HUES64 (cell line): ENCODE results near the gene LTBP2.

ENCODE experiments used
- H3K27ac ChIP-seq: 2 replicates; pipeline ENCODE4 v1.7.0; 2013; ENCODE audit warnings: low read depth, low read length, inconsistent platforms
- H3K27me3 ChIP-seq: 2 replicates; pipeline ENCODE4 v1.6.1; 2013; ENCODE audit warnings: mild to moderate bottlenecking, low read length; ENCODE audit not compliant: insufficient read depth
- H3K36me3 ChIP-seq: 2 replicates; pipeline ENCODE4 v1.6.1; 2013; ENCODE audit warnings: mild to moderate bottlenecking, low read length; ENCODE audit not compliant: insufficient read depth
- H3K4me1 ChIP-seq: 2 replicates; pipeline ENCODE4 v1.6.1; 2013; ENCODE audit warnings: mild to moderate bottlenecking, low read length, moderate library complexity; ENCODE audit not compliant: insufficient read depth
- H3K4me3 ChIP-seq: 2 replicates; pipeline ENCODE4 v1.5.1; 2013; ENCODE audit warnings: mild to moderate bottlenecking, low read length, moderate library complexity
- H3K9ac ChIP-seq: 2 replicates; pipeline ENCODE4 v1.6.1; 2013; ENCODE audit warnings: mild to moderate bottlenecking, low read depth, low read length
- H3K9me3 ChIP-seq: 2 replicates; pipeline ENCODE4 v1.6.1; 2013; ENCODE audit warnings: low read depth, low read length; ENCODE audit not compliant: insufficient read depth
- WGBS: fragments of 150-250, 120-280 bp; methylation state at CpG from one replicate; pipeline ENCODE4 v1.1.7; 2013; ENCODE audit warnings: missing lambda C conversion rate; 5-methylcytosine and 5-hydroxymethylcytosine counted together

LTBP2 gene

DNA sequence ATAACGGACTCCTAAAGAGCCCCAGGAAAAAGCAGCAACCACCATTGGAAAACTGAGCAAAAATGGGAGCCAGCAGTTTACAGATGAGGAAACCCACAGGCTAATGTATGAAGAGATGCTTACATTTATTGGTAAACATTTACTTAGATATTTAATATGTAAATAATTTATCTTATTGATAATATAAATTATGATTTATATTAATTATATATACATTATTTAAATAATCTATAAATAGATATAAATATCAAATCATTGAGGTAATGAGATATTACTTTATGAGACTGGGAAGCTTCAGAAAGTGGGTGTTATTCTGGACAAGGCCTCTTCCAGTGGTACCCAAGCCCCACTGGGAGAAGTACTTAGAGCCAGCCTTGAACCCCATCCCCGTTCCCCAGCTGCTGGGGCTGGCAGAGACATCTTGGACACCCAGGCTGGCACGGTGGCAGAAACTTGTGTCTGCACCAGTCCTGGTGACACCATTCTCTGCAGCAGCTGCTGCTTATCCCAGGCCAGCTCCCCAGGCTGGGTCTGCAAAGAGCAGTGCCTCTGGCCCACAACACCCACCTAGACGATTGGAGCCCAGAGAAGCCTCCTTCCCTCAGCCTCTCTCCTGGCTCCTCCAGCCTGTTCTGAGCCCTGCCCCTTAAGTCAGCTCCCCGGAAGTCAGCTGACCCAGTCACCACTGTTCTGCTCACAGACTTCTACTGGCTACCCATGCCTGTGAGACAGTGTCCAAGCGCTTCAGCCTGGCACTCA, 92.5 kb downstream of the LTBP2 start:
- no peak overlapping the region for H3K9ac ChIP-seq
- H3K9me3 ChIP-seq, result no peaks in the 10 kb centered on the region
- H3K4me3 ChIP-seq, result no peak overlapping the region
- H3K36me3 ChIP-seq, result no peaks in the 10 kb centered on the region
- 90% methylated on average over 6 of the region's 6 CpGs for WGBS
- H3K27ac ChIP-seq, result no peak overlapping the region
- H3K27me3 ChIP-seq, result no peaks in the 10 kb centered on the region
- H3K4me1 ChIP-seq, result peaks cover 7% of the 10 kb centered on the region; the same call in 1 of the 2 replicates

DNA sequence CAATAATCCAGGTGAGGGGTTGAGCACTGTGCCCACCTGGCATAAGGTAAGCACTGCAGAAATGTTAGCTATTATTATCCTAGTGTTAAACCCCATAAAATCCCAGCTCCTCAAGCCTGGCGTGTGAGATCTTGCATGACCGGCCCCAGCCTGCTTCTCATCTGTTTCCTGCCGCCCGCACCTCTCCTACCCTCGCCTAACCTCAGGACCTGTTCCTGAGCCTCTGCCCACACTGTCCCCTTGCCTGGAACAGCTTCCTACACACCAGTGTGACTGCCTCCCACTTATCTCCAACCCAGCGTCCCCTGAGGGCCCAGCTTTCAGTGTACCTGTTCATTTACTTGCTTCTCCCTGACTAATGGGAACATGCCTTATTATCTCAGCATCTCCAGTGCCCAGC, 93.8 kb downstream of the LTBP2 start:
- H3K27me3 ChIP-seq, result no peaks in the 10 kb centered on the region
- H3K4me1 ChIP-seq, result peaks cover 7% of the 10 kb centered on the region; the same call in 1 of the 2 replicates
- no peaks in the 10 kb centered on the region for H3K36me3 ChIP-seq
- H3K9ac ChIP-seq, result no peak overlapping the region
- no peak overlapping the region for H3K4me3 ChIP-seq
- H3K27ac ChIP-seq, result no peak overlapping the region
- no peaks in the 10 kb centered on the region for H3K9me3 ChIP-seq
- WGBS, result 95% methylated on average over 6 of the region's 6 CpGs

DNA sequence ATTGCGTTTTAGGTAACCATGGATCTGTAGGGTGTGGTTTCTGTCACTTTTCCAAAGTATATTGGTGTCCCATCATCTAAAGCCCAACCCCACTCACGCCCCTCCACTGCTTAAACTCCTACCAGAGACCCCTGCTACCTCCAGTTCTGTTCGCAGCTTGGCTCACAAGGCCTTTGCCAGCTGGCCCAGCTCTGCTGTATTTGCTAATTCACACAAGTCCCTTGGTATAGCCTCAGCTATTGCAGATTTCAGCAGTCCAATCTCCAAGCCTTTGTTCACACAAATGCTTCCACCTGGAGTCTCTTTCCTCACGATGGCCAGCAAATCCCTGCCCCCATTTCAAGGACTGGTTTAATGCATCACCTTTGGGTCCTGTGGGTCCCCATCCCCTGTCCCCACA, 94.3 kb downstream of the LTBP2 start:
- WGBS, result 92% methylated on average over 4 of the region's 4 CpGs
- Histone ChIP-seq H3K9me3 (no peaks in the 10 kb centered on the region), H3K4me3 (no peak overlapping the region), H3K36me3 (no peaks in the 10 kb centered on the region), H3K27ac (no peak overlapping the region), H3K4me1 (peaks cover 7% of the 10 kb centered on the region; the same call in 1 of the 2 replicates), H3K27me3 (no peaks in the 10 kb centered on the region), H3K9ac (no peak overlapping the region)

DNA sequence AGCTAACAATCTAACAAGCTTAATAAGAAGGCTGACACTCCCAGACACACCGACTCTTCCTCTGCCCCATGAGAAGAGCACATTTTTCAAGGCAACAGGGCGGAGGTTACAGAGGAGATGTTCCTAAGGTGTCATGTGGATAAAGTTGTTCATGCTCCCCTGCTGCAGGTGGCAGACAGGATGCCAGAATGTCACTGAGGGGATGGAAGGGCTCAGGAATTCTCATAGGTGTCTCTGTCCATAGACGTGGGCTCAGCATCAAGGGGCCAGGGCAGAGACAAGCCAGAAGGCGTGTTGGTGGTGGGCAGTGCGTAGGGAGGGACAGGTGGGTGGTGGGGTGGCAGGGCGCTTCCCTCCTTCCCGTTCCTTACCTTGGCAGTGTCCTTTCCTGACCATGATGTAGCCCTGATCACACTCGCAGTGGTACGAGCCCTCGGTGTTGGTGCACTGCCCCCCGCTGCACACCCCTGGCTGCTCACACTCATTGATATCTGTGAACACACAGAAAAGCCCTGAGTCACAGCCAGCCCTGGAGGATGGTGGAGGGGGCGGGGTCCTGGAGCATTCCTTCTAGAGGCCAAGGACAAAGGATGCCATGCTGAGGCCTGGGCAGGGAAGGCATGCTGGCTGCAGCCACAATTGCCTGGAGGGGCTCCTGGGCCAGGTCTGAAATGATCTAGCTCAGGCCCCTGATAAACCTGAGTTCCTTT, 95.4 kb downstream of the LTBP2 start:
- Histone ChIP-seq H3K4me1 (peaks cover 7% of the 10 kb centered on the region; the same call in 1 of the 2 replicates), H3K27ac (no peak overlapping the region), H3K27me3 (no peaks in the 10 kb centered on the region), H3K36me3 (no peaks in the 10 kb centered on the region), H3K9ac (no peak overlapping the region), H3K4me3 (no peak overlapping the region), H3K9me3 (no peaks in the 10 kb centered on the region)
- 71% methylated on average over 12 of the region's 12 CpGs for WGBS

DNA sequence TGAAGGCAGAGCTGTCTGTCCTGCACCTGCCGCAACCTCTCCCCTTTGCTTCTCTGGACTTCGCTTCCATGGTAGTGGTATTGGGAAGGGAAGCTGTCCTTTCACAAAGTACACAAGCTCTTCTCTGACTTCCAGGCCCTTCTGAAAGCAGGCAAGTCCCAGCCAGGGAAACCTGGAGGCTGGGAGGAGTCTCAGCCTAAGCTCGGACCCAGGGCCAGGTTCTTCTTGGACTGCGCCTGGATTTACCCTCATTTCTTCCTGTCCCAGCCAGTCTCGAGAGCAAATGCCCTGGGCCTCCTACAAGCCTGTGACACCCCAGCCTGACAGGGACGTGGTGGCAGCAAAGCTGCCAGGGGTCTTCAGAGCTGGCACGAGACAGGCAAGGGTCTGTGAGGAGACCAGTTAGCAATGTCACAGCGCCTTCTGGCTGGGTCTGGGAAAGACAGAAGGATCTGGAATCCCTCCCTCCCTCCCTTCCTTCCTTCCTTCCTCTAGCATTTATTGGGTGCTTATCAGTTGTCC, 96.1 kb downstream of the LTBP2 start:
- H3K9ac ChIP-seq, result no peak overlapping the region
- H3K9me3 ChIP-seq, result no peaks in the 10 kb centered on the region
- no peak overlapping the region for H3K4me3 ChIP-seq
- no peaks in the 10 kb centered on the region for H3K27me3 ChIP-seq
- no peak overlapping the region for H3K27ac ChIP-seq
- H3K36me3 ChIP-seq, result no peaks in the 10 kb centered on the region
- peaks cover 11% of the 10 kb centered on the region for H3K4me1 ChIP-seq
- WGBS, result 89% methylated on average over 6 of the region's 8 CpGs

DNA sequence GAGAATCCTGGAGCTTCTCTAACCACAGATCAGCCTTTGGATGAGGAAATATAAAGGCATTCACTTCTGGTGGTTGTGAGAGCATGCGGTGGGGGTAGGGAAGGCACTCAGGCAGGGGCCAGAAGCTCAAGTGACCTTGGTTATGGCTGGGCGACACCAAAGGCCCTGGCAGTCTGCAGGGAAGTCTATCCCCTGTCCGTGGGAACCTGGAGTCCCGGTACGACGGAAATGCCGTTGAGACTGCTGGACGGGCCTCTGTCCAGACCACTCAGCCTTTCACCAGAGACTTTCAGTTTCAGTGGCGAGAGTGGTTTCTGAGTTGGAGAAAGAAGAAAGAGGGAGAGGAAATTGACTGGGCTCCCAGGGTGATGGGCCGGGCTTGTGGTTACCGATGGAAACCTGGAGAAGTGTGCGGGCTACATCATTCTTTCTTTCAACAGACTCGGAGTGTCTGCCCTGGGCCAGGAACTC, 97.5 kb downstream of the LTBP2 start:
- WGBS, result 70% methylated on average over 12 of the region's 13 CpGs
- Histone ChIP-seq H3K9me3 (no peaks in the 10 kb centered on the region), H3K9ac (no peak overlapping the region), H3K4me3 (no peak overlapping the region), H3K36me3 (no peaks in the 10 kb centered on the region), H3K27ac (no peak overlapping the region), H3K4me1 (peaks cover 22% of the 10 kb centered on the region), H3K27me3 (no peaks in the 10 kb centered on the region)

DNA sequence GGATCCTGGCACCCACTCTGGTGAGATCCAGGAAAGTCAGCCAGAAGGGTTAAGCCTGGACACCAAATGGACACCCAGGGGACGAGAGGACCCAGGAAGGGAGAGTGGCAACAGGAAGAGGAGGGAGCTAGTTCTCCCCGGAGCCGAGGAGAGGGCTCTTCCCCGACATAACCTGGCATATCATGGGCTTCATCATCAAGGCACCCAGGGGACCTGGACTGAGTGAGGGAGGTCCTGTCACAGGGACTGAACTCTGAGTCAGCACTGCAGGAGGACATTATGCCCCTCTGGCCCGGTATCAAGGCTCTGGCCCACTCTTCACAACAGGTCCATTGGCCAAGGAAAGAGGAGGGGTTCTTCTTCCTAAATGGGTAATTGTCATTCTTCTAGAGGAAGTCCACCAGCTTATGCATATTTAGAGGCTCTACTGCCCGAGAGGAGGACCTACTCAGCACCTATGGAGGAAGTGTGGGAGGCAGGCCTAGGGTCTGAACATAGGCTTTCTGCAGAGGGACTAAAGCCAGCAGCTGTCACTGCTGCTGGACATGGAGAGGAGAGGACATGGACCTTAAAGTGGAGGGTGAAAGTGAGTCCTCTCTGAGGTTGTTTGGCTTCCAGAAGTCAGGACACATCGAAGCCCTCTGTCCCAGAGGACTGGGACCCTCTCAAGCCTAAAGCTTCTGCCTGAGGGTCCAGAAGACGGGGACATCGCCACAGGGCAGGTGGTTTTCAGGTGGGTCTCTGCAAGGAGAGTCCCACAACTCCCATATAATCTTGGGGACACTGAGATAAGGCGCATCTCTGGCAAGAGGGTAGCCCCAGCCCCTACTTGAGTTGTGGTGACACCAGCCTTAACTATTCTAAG, 99.8 kb downstream of the LTBP2 start:
- Histone ChIP-seq H3K4me3 (no peak overlapping the region), H3K36me3 (no peaks in the 10 kb centered on the region), H3K9ac (no peak overlapping the region), H3K27ac (no peak overlapping the region), H3K9me3 (no peaks in the 10 kb centered on the region), H3K4me1 (peaks cover 26% of the 10 kb centered on the region), H3K27me3 (no peaks in the 10 kb centered on the region)
- 82% methylated on average over 10 of the region's 10 CpGs for WGBS

DNA sequence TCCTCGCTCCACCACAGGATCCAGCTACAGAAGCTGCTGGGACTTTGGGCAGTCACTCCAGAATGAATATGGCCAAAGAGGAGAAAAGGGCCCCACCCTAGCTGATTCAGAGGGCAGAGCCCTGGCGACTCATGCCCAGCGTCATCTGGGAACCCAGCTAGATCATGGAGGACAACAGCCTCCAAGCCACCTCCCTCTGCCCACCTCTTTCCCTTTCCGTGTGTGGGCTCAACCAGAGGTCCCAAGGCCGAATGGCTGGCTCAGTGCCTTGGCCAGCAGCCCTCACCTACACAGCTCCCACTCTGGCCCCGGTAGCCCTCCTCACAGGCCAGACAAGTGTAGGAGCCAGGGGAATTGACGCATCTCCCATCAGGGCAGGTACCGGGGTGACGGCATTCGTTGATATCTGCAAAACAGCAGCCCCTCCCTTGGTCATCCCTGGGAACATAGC, 101.1 kb downstream of the LTBP2 start:
- 64% methylated on average over 10 of the region's 10 CpGs for WGBS
- no peak overlapping the region for H3K9ac ChIP-seq
- H3K27me3 ChIP-seq, result no peaks in the 10 kb centered on the region

DNA sequence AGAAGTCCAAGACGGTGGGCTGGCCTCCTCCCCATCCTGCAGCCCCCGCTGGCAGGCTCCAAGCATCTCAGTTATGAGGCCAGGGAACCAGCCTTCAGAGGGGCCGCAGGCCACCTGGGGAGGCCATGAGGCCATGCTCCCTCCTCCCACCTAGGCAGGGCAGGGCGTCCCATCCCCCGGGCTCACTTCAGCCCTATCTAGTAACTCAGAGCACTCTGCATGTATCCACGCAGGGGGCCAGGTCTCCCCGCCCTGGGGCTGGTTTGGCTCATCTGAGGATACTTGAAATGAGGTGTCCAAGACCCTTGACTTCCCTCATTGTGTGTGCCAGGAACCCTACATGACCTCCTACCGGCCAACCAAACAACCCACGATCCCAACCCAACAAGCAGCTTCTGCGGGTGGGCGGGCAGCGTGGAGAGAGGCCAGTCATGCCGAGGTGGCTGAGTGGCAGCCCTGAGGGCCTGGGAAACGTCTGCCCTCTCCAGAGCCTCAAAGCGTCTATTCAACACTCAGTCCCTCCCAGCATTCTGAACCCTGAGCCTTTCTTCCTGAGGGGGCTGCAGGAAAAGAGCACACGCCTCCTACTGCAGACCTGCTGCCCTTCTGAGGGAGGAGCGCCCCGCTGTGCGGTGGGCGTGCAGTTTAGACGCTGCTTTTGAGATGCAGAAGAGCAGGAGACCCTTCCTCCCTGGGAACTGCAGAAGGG, 101.7 kb downstream of the LTBP2 start:
- no peak overlapping the region for H3K9ac ChIP-seq
- no peaks in the 10 kb centered on the region for H3K27me3 ChIP-seq
- H3K36me3 ChIP-seq, result no peaks in the 10 kb centered on the region
- H3K4me3 ChIP-seq, result no peak overlapping the region
- peak overlapping the region; percentile 1; the same call in 1 of the 2 replicates for H3K27ac ChIP-seq
- WGBS, result 25% methylated on average over 21 of the region's 21 CpGs
- peaks cover 19% of the 10 kb centered on the region for H3K4me1 ChIP-seq
- H3K9me3 ChIP-seq, result no peaks in the 10 kb centered on the region

More for the DNA sequence above, 101.1 kb downstream of the LTBP2 start:
- H3K9me3 ChIP-seq, result no peaks in the 10 kb centered on the region
- H3K27ac ChIP-seq, result no peak overlapping the region
- H3K36me3 ChIP-seq, result no peaks in the 10 kb centered on the region
- H3K4me1 ChIP-seq, result peaks cover 19% of the 10 kb centered on the region
- H3K4me3 ChIP-seq, result no peak overlapping the region

DNA sequence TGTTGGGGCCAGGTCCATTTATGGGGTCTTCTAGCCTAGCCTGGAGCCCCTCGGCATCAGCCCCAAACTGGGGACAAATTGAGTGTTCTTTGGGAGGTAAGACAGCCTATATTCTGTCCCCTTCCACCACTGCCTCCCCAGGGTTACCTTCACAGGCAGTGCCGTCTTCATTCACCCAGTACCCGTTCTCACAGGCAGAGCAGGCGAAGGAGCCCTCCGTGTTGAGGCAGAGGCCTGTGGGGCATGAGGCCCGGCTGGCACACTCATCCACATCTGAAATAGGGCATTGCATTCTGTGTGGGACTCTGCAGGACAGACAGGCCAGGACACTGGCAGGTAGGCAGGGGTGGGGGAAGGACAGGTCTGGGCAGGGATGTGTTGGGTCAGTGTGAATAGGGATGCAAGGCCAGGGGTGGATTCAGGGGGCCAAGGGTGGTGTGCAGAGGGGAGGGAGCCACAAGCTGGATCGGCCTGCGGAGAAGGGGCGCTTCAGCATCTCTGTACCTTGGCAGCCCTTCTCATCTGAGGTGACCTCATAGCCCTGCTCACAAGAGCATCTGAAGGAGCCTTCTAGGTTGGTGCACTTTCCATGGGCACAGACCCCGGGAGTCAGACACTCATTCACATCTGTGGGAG, 102.3 kb downstream of the LTBP2 start:
- peak overlapping the region; percentile 1; the same call in 1 of the 2 replicates for H3K27ac ChIP-seq

More for the DNA sequence above, 102.3 kb downstream of the LTBP2 start:
- WGBS, result 87% methylated on average over 10 of the region's 10 CpGs
- H3K4me3 ChIP-seq, result no peak overlapping the region
- H3K36me3 ChIP-seq, result no peaks in the 10 kb centered on the region
- peaks cover 19% of the 10 kb centered on the region for H3K4me1 ChIP-seq
- no peaks in the 10 kb centered on the region for H3K9me3 ChIP-seq
- no peaks in the 10 kb centered on the region for H3K27me3 ChIP-seq
- no peak overlapping the region for H3K9ac ChIP-seq
